Activated CD4-positive, alpha-beta T cell treated with anti-CD3 and anti-CD28 coated beads for 36 hours (primary cell): ENCODE results near the gene ERCC8. TPM values are rescaled to one million over a fixed set of nuclear protein-coding genes. Genes with fewer than 3 reads are reported as not detected.

ENCODE experiments used
- ATAC-seq: fragments of 200-7000 bp; cut with Tn5 transposase; one replicate; pipeline ENCODE4 v1.10.0; 2021; ENCODE audit warnings: mild to moderate bottlenecking, moderate library complexity
- CTCF ChIA-PET: fragments of 350-600 bp; sonication (Branson Sonifier 250); formaldehyde crosslinking; loops from one replicate; lab custom pipeline; 2021; ENCODE audit warnings: antibody characterized with exemption; lab: Charles Lee
- POLR2A ChIA-PET: fragments of 350-600 bp; sonication (Branson Sonifier 250); formaldehyde crosslinking; loops from one replicate; lab custom pipeline; 2021; ENCODE audit warnings: antibody characterized with exemption, inconsistent platforms; lab: Charles Lee
- DNase-seq: peaks from one replicate; pipeline ENCODE4 v3.0.0-alpha.2; 2020
- H3K27ac Mint-ChIP-seq: one replicate; pipeline ENCODE4 v1.8.0; 2021; ENCODE audit warnings: mixed read lengths
- H3K27me3 Mint-ChIP-seq: one replicate; pipeline ENCODE4 v1.8.0; 2021; ENCODE audit warnings: mixed read lengths
- H3K36me3 Mint-ChIP-seq: one replicate; pipeline ENCODE4 v1.8.0; 2021; ENCODE audit warnings: low read depth, mixed read lengths
- H3K4me1 Mint-ChIP-seq: one replicate; pipeline ENCODE4 v1.8.0; 2021; ENCODE audit warnings: mixed read lengths
- H3K4me3 Mint-ChIP-seq: one replicate; pipeline ENCODE4 v1.8.0; 2021; ENCODE audit warnings: mild to moderate bottlenecking, moderate library complexity, mixed read lengths
- H3K9me3 Mint-ChIP-seq: one replicate; pipeline ENCODE4 v1.8.0; 2021; ENCODE audit warnings: low read depth, mixed read lengths
- intact Hi-C, 2 experiments: fragments of 100-400 bp; cut with DNase I in 1 of 2; cut with micrococcal nuclease in 1 of 2; formaldehyde crosslinking; loops; one replicate each; pipeline versions ENCODE4 v1.14.2 to v1.15.1; 2022 to 2024; cut with DNase I, micrococcal nuclease
- total RNA-seq, 2 experiments: library from RNA; stranded (reverse); gene quantifications; one replicate each; pipeline ENCODE4 v1.2.3, GENCODE V29; 2021

The ERCC8 gene
- total RNA-seq, 2 experiments from 2014 or later: 9.0 to 12.5 TPM

DNA sequence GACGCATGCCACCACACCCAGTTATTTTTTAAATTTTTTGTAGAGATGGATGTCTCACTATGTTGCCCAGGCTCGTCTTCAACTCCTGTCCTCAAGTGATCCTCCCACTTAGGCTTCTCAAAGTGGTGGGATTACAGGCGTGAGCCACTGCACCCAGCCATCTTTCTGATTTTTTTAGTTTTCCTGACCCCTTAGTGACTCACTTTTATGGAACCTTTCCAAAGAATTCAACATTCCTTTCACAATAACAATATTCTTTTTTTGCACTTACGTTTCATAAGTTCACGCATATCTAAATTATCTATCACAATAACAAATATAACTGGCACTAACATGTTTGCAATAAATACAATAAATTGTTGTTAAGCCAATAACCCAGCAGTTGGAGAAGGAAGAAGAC lies 109.3 kb downstream of the ERCC8 start:
- Mint-ChIP-seq H3K27me3 (peaks cover 4% of the 10 kb centered on the region), H3K36me3 (no peaks in the 10 kb centered on the region), H3K27ac (no peak overlapping the region), H3K9me3 (no peaks in the 10 kb centered on the region), H3K4me3 (no peak overlapping the region), H3K4me1 (peaks cover 3% of the 10 kb centered on the region)
- no peak for DNase-seq
- CTCF ChIA-PET: no interaction called here
- POLR2A ChIA-PET: no interaction called here
- intact Hi-C loops: no loop called here
- no peak for ATAC-seq

DNA sequence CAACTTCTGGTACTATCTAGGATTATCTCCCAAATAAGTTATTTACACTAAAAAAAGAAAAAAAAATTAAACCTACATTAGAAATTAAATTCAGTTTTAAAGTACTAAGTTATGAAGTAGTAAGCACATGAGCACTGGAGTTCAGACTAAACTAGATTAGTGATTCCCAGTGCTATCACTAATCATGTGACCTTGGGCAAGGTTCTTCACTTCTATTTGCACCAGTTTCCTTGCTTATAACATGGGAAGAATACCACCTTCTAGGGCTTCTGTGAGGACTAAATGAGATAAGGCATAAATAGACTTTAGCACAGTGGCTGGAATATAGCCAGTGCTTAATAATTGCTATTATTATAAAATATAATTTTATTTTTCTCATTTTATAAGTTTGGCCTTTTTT lies 111.3 kb downstream of the ERCC8 start:
- ATAC-seq: no peak
- CTCF ChIA-PET: interaction anchor here (0.9 to 1.0 kb wide), 2 partner anchors 11 to 131 kb away, joined by 3 read pairs; no protein-coding TSS in a partner anchor
- Mint-ChIP-seq H3K4me1 (peaks cover 10% of the 10 kb centered on the region), H3K9me3 (no peaks in the 10 kb centered on the region), H3K27me3 (no peaks in the 10 kb centered on the region), H3K36me3 (no peaks in the 10 kb centered on the region), H3K27ac (no peak overlapping the region), H3K4me3 (no peak overlapping the region)
- POLR2A ChIA-PET: no interaction called here
- intact Hi-C loops: no loop called here
- no peak for DNase-seq

DNA sequence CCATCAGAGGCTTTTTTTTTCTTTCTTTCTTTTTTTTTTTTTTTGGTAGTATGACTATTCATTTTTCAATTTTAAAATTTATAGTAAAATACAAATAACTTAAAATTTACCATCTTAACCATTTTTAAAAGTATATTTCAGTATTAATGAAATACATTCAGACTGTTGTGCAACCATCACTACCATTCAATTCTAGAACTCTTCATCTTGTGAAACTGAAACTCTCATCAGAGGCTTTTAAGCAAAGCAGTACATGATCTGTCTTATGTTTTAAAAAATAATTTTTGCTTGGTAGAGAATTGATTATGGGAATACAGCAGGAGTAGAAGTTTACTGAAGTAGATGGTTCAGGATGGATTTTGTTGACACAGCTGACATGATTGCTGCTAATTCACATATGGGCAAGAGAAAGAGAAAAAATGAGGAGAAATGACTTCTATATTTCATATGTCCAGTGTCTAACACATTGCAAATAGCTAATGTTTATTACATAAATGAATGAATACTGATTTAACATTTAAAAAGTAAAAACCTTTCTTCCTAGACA lies 114.2 kb downstream of the ERCC8 start:
- Mint-ChIP-seq H3K27ac (no peak overlapping the region), H3K4me1 (peaks cover 10% of the 10 kb centered on the region), H3K4me3 (no peak overlapping the region), H3K27me3 (peaks cover 4% of the 10 kb centered on the region), H3K36me3 (no peaks in the 10 kb centered on the region), H3K9me3 (no peaks in the 10 kb centered on the region)
- ATAC-seq: no peak
- ChIA-PET POLR2A (no interaction called here), CTCF (no interaction called here)
- DNase-seq: no peak
- intact Hi-C loops: no loop called here

DNA sequence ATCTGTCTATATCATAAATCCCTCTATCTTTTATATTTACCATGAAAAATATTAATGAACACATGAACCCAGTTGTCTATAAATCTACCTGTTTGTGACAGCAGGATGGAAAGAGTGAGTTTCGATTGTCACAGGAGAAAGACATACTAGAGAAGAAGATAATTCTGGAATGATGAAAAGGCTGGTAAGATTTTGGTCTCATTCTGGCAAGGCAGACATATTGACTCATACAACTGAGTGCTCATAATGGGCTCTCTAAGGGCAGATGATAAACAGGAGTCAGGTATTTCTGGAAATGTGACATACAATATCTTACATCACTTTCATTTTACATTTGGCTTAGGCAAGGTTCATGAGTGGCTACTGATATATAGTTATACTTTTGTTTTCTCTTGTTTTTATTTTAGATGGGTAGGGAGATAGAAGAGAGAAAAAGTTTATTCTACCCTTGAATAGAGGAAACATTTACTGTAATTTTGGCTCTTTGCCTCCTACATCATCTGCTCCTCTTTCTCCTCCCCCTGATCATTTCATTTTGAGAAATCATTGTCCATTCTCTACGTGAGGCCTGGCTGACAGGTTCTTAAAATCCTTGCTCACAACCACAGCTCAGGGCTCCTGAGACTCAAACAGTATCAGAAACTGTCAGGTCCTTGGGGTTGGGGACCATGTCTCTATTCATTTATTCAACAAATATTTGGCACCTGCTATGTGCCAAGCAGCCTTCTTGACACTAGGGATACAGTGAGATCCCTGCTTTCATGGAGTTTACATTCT lies 115.2 kb downstream of the ERCC8 start:
- ATAC-seq: peak; percentile 96
- H3K4me3 Mint-ChIP-seq: no peak overlapping the region
- POLR2A ChIA-PET: no interaction called here
- peak overlapping the region; percentile 11 for H3K27ac Mint-ChIP-seq
- CTCF ChIA-PET: no interaction called here
- H3K36me3 Mint-ChIP-seq: no peaks in the 10 kb centered on the region
- peaks cover 4% of the 10 kb centered on the region for H3K27me3 Mint-ChIP-seq
- intact Hi-C loops: no loop called here
- H3K4me1 Mint-ChIP-seq: peaks cover 10% of the 10 kb centered on the region
- DNase-seq: peak; percentile 10
- no peaks in the 10 kb centered on the region for H3K9me3 Mint-ChIP-seq

DNA sequence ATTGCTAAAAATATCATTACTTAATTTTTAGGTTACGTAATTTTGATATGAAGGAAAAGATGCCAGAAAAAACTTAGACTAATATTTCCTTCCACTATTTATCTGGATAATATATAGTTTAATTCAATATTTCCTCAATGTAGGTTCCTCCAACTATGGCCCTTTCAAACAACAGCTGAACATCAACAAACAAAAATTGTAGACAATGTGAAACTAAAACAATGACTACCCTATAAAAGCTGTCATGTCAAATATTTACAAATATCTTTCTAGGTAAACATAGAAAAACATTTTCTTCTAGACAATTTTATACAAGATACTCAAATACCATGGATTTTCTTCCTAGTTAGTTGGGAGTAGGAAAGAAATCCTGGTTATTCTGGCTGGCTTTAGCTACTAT lies 117.7 kb downstream of the ERCC8 start:
- peaks cover 4% of the 10 kb centered on the region for H3K27me3 Mint-ChIP-seq
- POLR2A ChIA-PET: no interaction called here
- no peaks in the 10 kb centered on the region for H3K9me3 Mint-ChIP-seq
- intact Hi-C loops: no loop called here
- no peaks in the 10 kb centered on the region for H3K36me3 Mint-ChIP-seq
- H3K4me3 Mint-ChIP-seq: no peak overlapping the region
- H3K4me1 Mint-ChIP-seq: peaks cover 10% of the 10 kb centered on the region
- CTCF ChIA-PET: no interaction called here
- H3K27ac Mint-ChIP-seq: no peak overlapping the region
- no peak for ATAC-seq
- DNase-seq: no peak

DNA sequence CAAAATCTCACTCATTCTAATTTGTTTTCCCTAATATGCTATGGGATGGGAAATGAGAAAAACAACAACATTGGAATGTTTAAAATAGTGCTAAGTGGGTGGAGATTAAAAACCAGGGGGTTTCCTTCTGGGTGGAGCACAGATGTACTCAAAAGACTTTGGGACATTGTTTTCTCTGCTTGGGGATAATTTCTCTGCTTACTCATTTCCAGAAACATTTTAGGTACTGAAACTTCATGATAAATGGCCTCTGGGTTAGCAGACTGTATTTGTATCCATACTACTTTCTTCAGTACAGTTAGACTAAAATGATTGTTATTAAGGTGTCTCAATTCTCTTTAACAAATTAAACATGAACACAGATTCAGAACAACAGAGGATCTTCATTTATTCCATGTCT lies 118.2 kb downstream of the ERCC8 start:
- Mint-ChIP-seq H3K27ac (no peak overlapping the region), H3K36me3 (no peaks in the 10 kb centered on the region), H3K4me1 (peaks cover 10% of the 10 kb centered on the region), H3K9me3 (no peaks in the 10 kb centered on the region), H3K4me3 (no peak overlapping the region), H3K27me3 (peaks cover 4% of the 10 kb centered on the region)
- DNase-seq (no peak), ATAC-seq (no peak)
- CTCF ChIA-PET: no interaction called here
- POLR2A ChIA-PET: no interaction called here
- intact Hi-C loops: no loop called here

Other genes starting within 250 kb of the ERCC8 start
- 10 to 100 TPM; 34.2 to 40.3 TPM for gene DEPDC1B, start 244.9 kb downstream of the ERCC8 start, total RNA-seq
- under 1 TPM; 0.69 to 0.85 TPM for gene ELOVL7, start 100.8 kb downstream of the ERCC8 start, total RNA-seq
- gene NDUFAF2, start 135 bp upstream of the ERCC8 start, total RNA-seq: 10 to 100 TPM; 39.3 to 46.6 TPM
- 10 to 100 TPM; 73.5 to 84.0 TPM for gene SMIM15, start 217.4 kb upstream of the ERCC8 start, total RNA-seq